T-cell (primary cell): ENCODE results near the gene SUMO2. TPM values are rescaled to one million over a fixed set of nuclear protein-coding genes. Genes with fewer than 3 reads are reported as not detected.
"Not testable (repeated sequence)": the region's sequence is repeated elsewhere in the genome, so short reads cannot be mapped to it uniquely, and the experiment has no call there.

Source experiments
- ATAC-seq, 4 experiments: fragments of 200-7000 bp in 3 of 4; fragments of 150-1000 bp in 1 of 4; cut with Tn5 transposase; replicated peaks in 1 of 4; 1 replicate in 3 of 4; 2 replicates in 1 of 4; pipeline ENCODE4 v1.10.0; 2021; ENCODE audit warnings: moderate library complexity in 3 of 4, mild to moderate bottlenecking in 2 of 4, moderate number of reproducible peaks in 1 of 4
- CTCF ChIA-PET, 2 donors: fragments of 300-600 bp; sonication (Branson Sonifier 250); formaldehyde crosslinking; loops; one replicate each; lab custom pipeline; 2022; ENCODE audit warnings: antibody characterized with exemption in 2 of 2; lab: Charles Lee
- POLR2A ChIA-PET, 2 donors: fragments of 300-600 bp; sonication (Branson Sonifier 250); formaldehyde crosslinking; loops; one replicate each; lab custom pipeline; 2022; ENCODE audit warnings: antibody characterized with exemption in 2 of 2; lab: Charles Lee
- DNase-seq, 35 experiments: peaks; one replicate each; pipeline versions ENCODE4 v3.0.0 to v3.0.0-alpha.2; 2013 to 2023
- H3K27ac ChIP-seq: one replicate; pipeline ENCODE4 v1.5.1; 2013; ENCODE audit warnings: low read length
- H3K27me3 ChIP-seq, 2 experiments: replicated peaks in 1 of 2; 1 replicate in 1 of 2; 2 replicates in 1 of 2; pipeline versions ENCODE4 v1.6.1 to v1.7.0; 2013; ENCODE audit warnings: low read length in 1 of 2, mixed read lengths in 1 of 2; ENCODE audit not compliant: control insufficient read depth in 2 of 2, insufficient read depth in 2 of 2; ENCODE audit errors: extremely low read depth in 1 of 2
- H3K36me3 ChIP-seq, 2 donors: 1 replicate in 1 of 2; 2 replicates in 1 of 2; pipeline versions ENCODE4 v1.6.1 to v1.7.0; 2013; ENCODE audit warnings: low read length in 1 of 2; ENCODE audit not compliant: control insufficient read depth in 2 of 2, insufficient read depth in 1 of 2; ENCODE audit errors: extremely low read depth in 1 of 2
- H3K4me1 ChIP-seq, 2 experiments: 1 replicate in 1 of 2; 2 replicates in 1 of 2; pipeline versions ENCODE4 v1.6.1 to v1.7.0; 2013; ENCODE audit warnings: low read length in 2 of 2, mixed read lengths in 1 of 2; ENCODE audit not compliant: insufficient read depth in 2 of 2, control insufficient read depth in 1 of 2; ENCODE audit errors: extremely low read depth in 1 of 2
- H3K4me3 ChIP-seq, 2 donors: 1 replicate in 1 of 2; 2 replicates in 1 of 2; pipeline versions ENCODE4 v1.5.1 to v1.7.0; 2013; ENCODE audit warnings: mild to moderate bottlenecking in 2 of 2, low read length in 1 of 2, moderate library complexity in 1 of 2; ENCODE audit not compliant: control insufficient read depth in 1 of 2; ENCODE audit errors: extremely low read depth in 1 of 2
- H3K9me3 ChIP-seq: 2 replicates; pipeline ENCODE4 v1.7.0; 2013
- H3K27ac Mint-ChIP-seq, 2 donors: one replicate each; pipeline ENCODE4 v1.8.0; 2020 to 2021; ENCODE audit warnings: mild to moderate bottlenecking in 2 of 2, mixed read lengths in 2 of 2
- H3K27me3 Mint-ChIP-seq, 2 donors: one replicate each; pipeline ENCODE4 v1.8.0; 2021 to 2022; ENCODE audit warnings: mixed read lengths in 2 of 2
- H3K36me3 Mint-ChIP-seq: one replicate; pipeline ENCODE4 v1.8.0; 2021; ENCODE audit warnings: mixed read lengths
- H3K4me1 Mint-ChIP-seq, 3 donors: one replicate each; pipeline ENCODE4 v1.8.0; 2020 to 2022; ENCODE audit warnings: mixed read lengths in 3 of 3, mild to moderate bottlenecking in 1 of 3
- H3K4me3 Mint-ChIP-seq, 3 donors: one replicate each; pipeline ENCODE4 v1.8.0; 2020 to 2022; ENCODE audit warnings: mild to moderate bottlenecking in 3 of 3, mixed read lengths in 3 of 3, moderate library complexity in 3 of 3
- H3K9me3 Mint-ChIP-seq, 3 donors: one replicate each; pipeline ENCODE4 v1.8.0; 2020 to 2022; ENCODE audit warnings: mixed read lengths in 3 of 3
- WGBS: methylation state at CpG from one replicate; pipeline ENCODE4 v1.1.5; 2013; ENCODE audit warnings: missing lambda C conversion rate; ENCODE audit not compliant: insufficient coverage; 5-methylcytosine and 5-hydroxymethylcytosine counted together
- total RNA-seq, 35 experiments: library from RNA in 6 of 35; stranded (reverse) in 6 of 35; fragments of 120-200 nt in 1 of 35; gene quantifications; one replicate each; pipeline versions ENCODE4 v1.2.1 to v1.2.4 and lab custom pipeline; 2013 to 2026

The SUMO2 gene
- total RNA-seq, 5 donors from 2014 or later (not counting 1 experiment from before 2014, with no cell fraction given), result 239 to 284 (median 269) TPM

DNA sequence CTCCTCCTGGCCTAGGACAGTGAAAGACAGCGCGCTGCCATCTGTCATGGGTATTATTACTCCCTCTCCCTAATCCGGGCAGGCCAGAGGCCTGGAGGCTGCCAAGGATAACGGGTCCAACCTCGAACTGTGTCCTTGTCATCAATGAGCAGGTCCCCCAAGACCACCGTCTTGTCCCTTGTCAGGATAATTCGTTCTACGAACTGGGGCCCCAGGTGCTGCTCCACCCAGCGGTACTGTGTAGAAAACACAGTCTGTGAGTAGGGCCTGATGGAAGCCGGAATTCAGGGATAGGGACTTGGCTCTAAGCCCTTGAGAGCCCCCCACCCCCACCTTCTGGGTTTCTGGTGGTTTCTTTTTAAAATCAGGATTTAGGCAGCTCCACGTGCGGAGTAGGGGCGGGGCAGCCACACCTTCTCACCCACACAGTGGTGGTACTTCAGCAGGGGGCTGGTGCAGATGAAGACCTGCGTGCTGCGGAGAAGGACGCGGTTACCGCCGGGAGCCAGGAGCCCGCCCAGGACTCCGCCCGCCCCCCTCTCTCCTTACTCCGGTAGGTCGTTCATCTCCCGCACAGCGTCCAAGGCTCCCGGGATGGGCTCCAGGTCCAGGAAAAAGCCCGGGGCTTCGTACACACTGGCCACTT is 52.0 kb downstream of the SUMO2 start:
- H3K27me3 ChIP-seq, result no peaks in the 10 kb centered on the region
- DNase-seq (peak in 20 of 35 experiments; percentile 16 to 67 (median 32)), ATAC-seq (peak; percentile 43 to 67 (median 57))
- Mint-ChIP-seq H3K27ac (peak overlapping the region; percentile 85 to 91), H3K27me3 (no peaks in the 10 kb centered on the region), H3K9me3 (no peaks in the 10 kb centered on the region), H3K36me3 (peaks cover 5% of the 10 kb centered on the region), H3K4me3 (peak overlapping the region; percentile 81 to 89 (median 87)), H3K4me1 (peaks cover 21 to 27% (median 22%) of the 10 kb centered on the region in 3 donors)
- peaks cover 0 to 40% of the 10 kb centered on the region in 2 experiments for H3K4me1 ChIP-seq
- WGBS, result 15% methylated on average over 16 of the region's 29 CpGs
- peaks cover 3 to 19% of the 10 kb centered on the region in 2 donors for H3K36me3 ChIP-seq
- POLR2A ChIA-PET, result interaction anchor here (0.6 to 0.7 kb wide), 3 partner anchors 20 to 1311 kb away, joined by 3 to 4 read pairs (median 4); no protein-coding TSS in a partner anchor
- peak overlapping the region; percentile 78 to 82 for H3K4me3 ChIP-seq
- CTCF ChIA-PET, result interaction anchor here (0.6 to 2.2 kb wide), 8 partner anchors 14 to 170 kb away, joined by 3 to 13 read pairs (median 4); no protein-coding TSS in a partner anchor
- no peaks in the 10 kb centered on the region for H3K9me3 ChIP-seq
- H3K27ac ChIP-seq, result peak overlapping the region; percentile 80

- H3K4me3 ChIP-seq, result peak overlapping the region in 1 of 2 donors; percentile 78
- CTCF ChIA-PET, result interaction anchor here (1.5 to 1.7 kb wide), 3 partner anchors 16 to 169 kb away, joined by 4 to 7 read pairs (median 6); no protein-coding TSS in a partner anchor
- DNase-seq (no peak), ATAC-seq (no peak)
- H3K27me3 ChIP-seq, result no peaks in the 10 kb centered on the region
- Mint-ChIP-seq H3K27me3 (no peaks in the 10 kb centered on the region), H3K4me1 (peaks cover 26 to 32% (median 27%) of the 10 kb centered on the region in 3 donors), H3K4me3 (peak overlapping the region; percentile 81 to 89 (median 87)), H3K36me3 (peaks cover 5% of the 10 kb centered on the region), H3K27ac (peak overlapping the region; percentile 85 to 91), H3K9me3 (no peaks in the 10 kb centered on the region)
- H3K27ac ChIP-seq, result peak overlapping the region; percentile 80
- no peaks in the 10 kb centered on the region for H3K9me3 ChIP-seq
- H3K4me1 ChIP-seq, result peaks cover 0 to 46% of the 10 kb centered on the region in 2 experiments
- peaks cover 0 to 15% of the 10 kb centered on the region in 2 donors for H3K36me3 ChIP-seq
- WGBS, result 89% methylated on average over 23 of the region's 24 CpGs
- POLR2A ChIA-PET, result interaction anchor here in 1 of 2 donors (0.6 kb wide), 1 partner anchor 20 kb away, joined by 11 read pairs; no protein-coding TSS in a partner anchor
These were observed 52.6 kb downstream of the SUMO2 start for GRCh38 chr17:75130059-75130631.

DNA sequence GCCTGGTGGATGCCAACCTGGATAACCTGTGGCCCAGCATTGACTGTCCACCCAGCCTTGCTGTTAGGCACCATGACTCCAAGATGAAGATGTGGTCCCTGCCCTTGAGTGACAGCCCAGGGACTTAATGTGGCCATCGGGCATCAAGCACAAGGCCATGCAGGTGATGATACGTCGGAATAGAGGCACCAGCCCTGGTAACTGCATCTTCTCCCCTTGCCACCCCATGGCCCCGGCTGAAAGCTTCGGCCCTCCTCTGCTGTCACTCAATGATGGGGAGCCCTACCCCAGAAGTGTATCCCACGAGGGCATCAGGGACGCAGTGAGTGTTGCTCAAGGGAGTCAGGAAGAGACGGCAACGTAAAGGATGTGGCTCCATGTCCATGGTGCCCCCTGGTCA is 53.2 kb downstream of the SUMO2 start:
- no peaks in the 10 kb centered on the region for H3K27me3 Mint-ChIP-seq
- Histone ChIP-seq H3K27me3 (no peaks in the 10 kb centered on the region), H3K4me1 (peaks cover 0 to 52% of the 10 kb centered on the region in 2 experiments), H3K36me3 (peaks cover 0 to 17% of the 10 kb centered on the region in 2 donors), H3K27ac (no peak overlapping the region), H3K9me3 (no peaks in the 10 kb centered on the region), H3K4me3 (no peak overlapping the region)
- ChIA-PET POLR2A (interaction anchor here (0.6 kb wide), 2 partner anchors 19 to 395 kb away, joined by 3 to 11 read pairs; no protein-coding TSS in a partner anchor), CTCF (interaction anchor here in 1 of 2 donors (1.0 to 1.6 kb wide), 2 partner anchors 16 to 20 kb away, joined by 3 to 4 read pairs; partner anchors contain the start of gene ARMC7)
- peak overlapping the region; percentile 51 to 89 (median 61) for H3K4me3 Mint-ChIP-seq
- DNase-seq (no peak), ATAC-seq (no peak)
- H3K36me3 Mint-ChIP-seq, result peaks cover 6% of the 10 kb centered on the region
- H3K27ac Mint-ChIP-seq, result peak overlapping the region; percentile 61 to 66
- WGBS, result 93% methylated on average over 9 of the region's 9 CpGs
- no peaks in the 10 kb centered on the region for H3K9me3 Mint-ChIP-seq
- H3K4me1 Mint-ChIP-seq, result peaks cover 31 to 37% (median 33%) of the 10 kb centered on the region in 3 donors

DNA sequence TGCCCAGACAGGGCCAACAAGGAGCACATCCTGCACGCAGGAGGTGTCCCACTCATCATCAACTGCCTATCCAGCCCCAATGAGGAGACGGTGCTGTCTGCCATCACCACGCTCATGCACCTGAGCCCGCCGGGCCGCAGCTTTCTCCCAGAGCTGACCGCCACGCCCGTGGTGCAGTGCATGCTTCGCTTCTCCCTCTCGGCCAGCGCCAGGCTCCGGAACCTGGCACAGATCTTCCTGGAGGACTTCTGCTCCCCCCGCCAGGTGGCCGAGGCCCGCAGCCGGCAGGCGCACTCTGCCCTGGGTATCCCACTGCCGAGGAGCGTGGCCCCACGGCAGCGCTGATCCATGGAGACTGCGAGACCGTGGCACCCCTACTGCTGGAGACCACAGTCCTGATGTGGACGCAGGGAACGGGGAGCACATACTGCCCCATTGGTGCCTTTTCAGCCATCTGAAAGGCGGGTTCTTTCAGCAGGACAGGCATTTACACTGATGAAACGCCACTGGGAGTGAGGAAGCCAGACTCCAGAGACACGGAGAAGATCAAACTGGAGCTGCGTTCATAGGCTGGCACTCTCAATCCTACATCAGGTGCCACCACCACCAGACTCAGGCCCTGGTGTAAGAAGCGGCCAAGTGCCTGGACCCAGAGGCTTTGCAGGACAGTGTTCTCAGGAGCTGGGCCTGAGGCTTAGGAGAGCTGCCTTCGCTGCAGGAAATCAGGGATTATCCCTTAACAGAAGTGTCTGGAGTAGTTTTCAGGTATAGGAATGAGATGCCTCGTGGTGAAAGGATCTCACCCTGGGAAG is 53.9 kb downstream of the SUMO2 start:
- Mint-ChIP-seq H3K9me3 (no peaks in the 10 kb centered on the region), H3K36me3 (peaks cover 9% of the 10 kb centered on the region), H3K27me3 (no peaks in the 10 kb centered on the region), H3K4me1 (peaks cover 38 to 44% (median 39%) of the 10 kb centered on the region in 3 donors), H3K27ac (peak overlapping the region in 1 of 2 donors; percentile 61), H3K4me3 (peak overlapping the region in 2 of 3 donors; percentile 61 to 89)
- no peak overlapping the region for H3K4me3 ChIP-seq
- no peaks in the 10 kb centered on the region for H3K27me3 ChIP-seq
- DNase-seq, result no peak
- peaks cover 0 to 58% of the 10 kb centered on the region in 2 experiments for H3K4me1 ChIP-seq
- POLR2A ChIA-PET, result interaction anchor here in 1 of 2 donors (0.6 kb wide), 1 partner anchor 396 kb away, joined by 3 read pairs; no protein-coding TSS in a partner anchor
- 94% methylated on average over 30 of the region's 33 CpGs for WGBS
- CTCF ChIA-PET, result interaction anchor here in 1 of 2 donors (1.0 to 1.6 kb wide), 2 partner anchors 15 to 19 kb away, joined by 3 to 4 read pairs; partner anchors contain the start of gene ARMC7
- H3K27ac ChIP-seq, result no peak overlapping the region
- ATAC-seq, result no peak
- no peaks in the 10 kb centered on the region for H3K9me3 ChIP-seq
- H3K36me3 ChIP-seq, result peaks cover 0 to 17% of the 10 kb centered on the region in 2 donors

DNA sequence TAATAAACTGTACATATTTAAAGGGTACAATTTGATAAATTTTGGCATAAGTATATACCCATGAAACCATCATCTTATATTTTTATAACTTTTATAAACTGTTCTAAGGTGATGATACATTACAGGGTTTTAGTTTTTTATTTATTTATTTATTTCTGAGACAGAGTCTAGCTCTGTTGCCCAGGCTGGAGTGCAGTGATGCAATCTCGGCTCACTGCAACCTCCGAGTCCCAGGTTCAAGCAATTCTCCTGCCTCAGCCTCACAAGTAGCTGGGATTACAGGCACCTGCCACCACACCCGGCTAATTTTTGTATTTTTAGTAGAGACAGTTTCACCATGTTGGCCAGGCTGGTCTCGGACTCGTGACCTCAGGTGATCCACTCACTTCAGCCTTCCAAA is 54.8 kb downstream of the SUMO2 start:
- DNase-seq, POLR2A ChIA-PET, H3K9me3 ChIP-seq, H3K9me3 Mint-ChIP-seq, H3K4me3 ChIP-seq, H3K27me3 Mint-ChIP-seq, H3K27ac ChIP-seq, H3K27me3 ChIP-seq, ATAC-seq, H3K36me3 Mint-ChIP-seq: not testable (repeated sequence)
- Histone ChIP-seq H3K4me1 (peaks cover 0 to 60% of the 10 kb centered on the region in 2 experiments), H3K36me3 (peaks cover 0 to 17% of the 10 kb centered on the region in 2 donors)
- CTCF ChIA-PET, result interaction anchor here in 1 of 2 donors (0.7 kb wide), 1 partner anchor 16 kb away, joined by 3 read pairs; no protein-coding TSS in a partner anchor
- 94% methylated on average over 3 of the region's 5 CpGs for WGBS
- Mint-ChIP-seq H3K4me3 (peak overlapping the region in 1 of 3 donors; percentile 28), H3K4me1 (peaks cover 42 to 46% (median 44%) of the 10 kb centered on the region in 3 donors), H3K27ac (peak overlapping the region; percentile 56 to 64)
